ENCODE data around the gene DNAJC18.

GRCh38 chr5:139388198-139388821 lies 51.0 kb downstream of the DNAJC18 start:
- TF ChIP-seq YY1 (tag by site-specific recombination; IDR thresholded peaks at IDR 0.05), result no peak
- no peak for TF ChIP-seq ZFP41 (tag by site-specific recombination; IDR thresholded peaks at IDR 0.05; ENCODE audit: borderline replicate concordance)
- TF ChIP-seq PRDM10 (tag by site-specific recombination; IDR thresholded peaks at IDR 0.05), result peak; percentile 39; the same call in 1 of the 2 replicates
- no peak for TF ChIP-seq CTCF (tag by site-specific recombination; IDR thresholded peaks at IDR 0.05)
- no peak for TF ChIP-seq ZBTB10 (tag by site-specific recombination; IDR thresholded peaks at IDR 0.05)
- TF ChIP-seq ZBTB21 (tag by site-specific recombination; IDR thresholded peaks at IDR 0.05), result no peak
- no peak for TF ChIP-seq ZNF175 (tag by site-specific recombination; IDR thresholded peaks at IDR 0.05)
- no peak for TF ChIP-seq GFI1B (tag by site-specific recombination; IDR thresholded peaks at IDR 0.05)
- TF ChIP-seq ZNF518A (tag by site-specific recombination; conservative IDR thresholded peaks at IDR 0.05; ENCODE audit: low read depth), result no peak
- TF ChIP-seq ZNF280D (tag by site-specific recombination; IDR thresholded peaks at IDR 0.05), result no peak
- TF ChIP-seq ZNF174 (tag by site-specific recombination; IDR thresholded peaks at IDR 0.05), result no peak

All from HEK293 (cell line).